CD4-positive, alpha-beta T cell treated with Interleukin-15 for 4 hours (primary cell): ENCODE measurements around the gene RPS18.
"Not testable (repeated sequence)": the region's sequence is repeated elsewhere in the genome, so short reads cannot be mapped to it uniquely, and the experiment has no call there.

Source experiments
- DNase-seq: peaks from one replicate; pipeline ENCODE4 v3.0.0-alpha.2; 2020; ENCODE audit warnings: low spot score

RPS18 gene

GRCh38 chr6:33272275-33273128, 627 bp downstream of the RPS18 start:
- no peak for DNase-seq

- DNase-seq: no peak
Observed at GRCh38 chr6:33273129-33273923, 1.5 kb downstream of the RPS18 start.

GRCh38 chr6:33273924-33274902, 2.3 kb downstream of the RPS18 start:
- no peak for DNase-seq

GRCh38 chr6:33275795-33276580, 4.1 kb downstream of the RPS18 start:
- DNase-seq: not testable (repeated sequence)

DNA sequence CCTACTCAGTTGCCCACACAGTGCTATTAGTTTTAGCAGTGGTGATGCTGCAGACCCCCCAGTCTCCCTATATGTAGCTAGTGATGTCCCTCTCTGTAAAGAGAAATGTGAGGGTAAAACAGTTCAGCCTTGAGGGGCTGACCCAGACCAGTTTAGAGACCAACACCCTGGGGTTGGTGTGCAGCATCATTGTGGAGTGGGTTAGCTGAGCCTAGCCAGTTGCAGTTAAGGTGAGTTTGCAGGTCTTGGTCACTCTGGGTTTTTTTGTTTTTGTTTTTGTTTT, 4.6 kb downstream of the RPS18 start:
- no peak for DNase-seq

DNA sequence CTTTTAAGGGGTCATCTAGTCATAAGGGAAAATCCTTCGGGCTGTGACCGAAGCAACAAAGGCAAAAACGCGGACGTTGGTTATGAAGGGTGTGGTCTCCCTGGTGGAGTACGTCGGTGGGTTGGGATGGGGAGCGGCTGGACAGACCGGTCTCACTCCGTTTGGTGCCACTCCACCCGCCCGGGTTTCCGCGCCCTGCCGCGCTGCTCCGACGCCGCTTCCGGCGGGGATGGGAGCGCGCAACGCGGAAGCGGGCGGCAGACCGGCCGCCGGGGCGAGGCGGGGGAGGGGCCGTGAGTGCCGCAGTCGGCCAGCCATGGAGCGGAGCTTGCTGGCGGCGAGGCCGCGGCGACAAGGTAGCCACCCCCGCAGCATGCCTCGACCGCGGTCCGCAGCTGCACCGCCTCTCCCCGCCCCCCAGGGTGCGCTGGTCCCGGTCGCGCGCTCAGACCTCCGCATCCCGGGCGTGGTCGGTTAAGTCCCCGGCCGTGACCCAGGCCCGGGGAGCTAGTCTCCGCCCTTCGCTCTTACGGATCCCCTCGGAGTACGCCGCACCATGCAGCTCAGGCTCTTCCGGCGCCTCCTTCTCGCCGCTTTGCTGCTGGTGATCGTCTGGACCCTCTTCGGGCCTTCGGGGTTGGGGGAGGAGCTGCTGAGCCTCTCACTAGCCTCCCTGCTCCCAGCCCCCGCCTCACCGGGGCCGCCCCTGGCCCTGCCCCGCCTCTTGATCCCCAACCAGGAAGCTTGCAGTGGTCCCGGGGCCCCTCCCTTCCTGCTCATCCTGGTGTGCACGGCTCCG, 5.2 kb downstream of the RPS18 start, which contains the start of gene B3GALT4:
Gene B3GALT4 (plus strand): TSS at position 260 of the 799 bp plus-strand sequence. CDS start 297 bp downstream, at position 557.
- peak; percentile 69 for DNase-seq

- peak; percentile 34 for DNase-seq
Observed at GRCh38 chr6:33277663-33278391, 6.0 kb downstream of the RPS18 start.

DNA sequence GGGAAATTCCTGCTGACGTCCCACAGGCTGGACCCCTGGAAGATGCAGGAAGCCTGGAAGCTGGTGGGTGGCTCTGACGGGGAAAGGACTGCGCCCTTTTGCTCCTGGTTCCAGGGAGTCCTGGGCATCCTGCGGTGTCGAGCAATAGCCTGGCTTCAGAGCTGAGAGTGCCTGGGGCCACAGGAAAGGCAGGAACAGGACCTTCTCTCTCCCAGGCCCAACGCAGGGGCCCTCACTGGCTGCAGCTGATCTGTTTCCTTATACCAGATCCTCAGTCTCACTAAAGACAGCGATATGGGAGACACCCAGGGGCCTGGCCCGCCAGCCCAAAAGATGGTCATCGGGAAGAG, 6.5 kb downstream of the RPS18 start:
- DNase-seq: no peak

GRCh38 chr6:33278810-33279209, 6.9 kb downstream of the RPS18 start:
- DNase-seq: no peak

DNA sequence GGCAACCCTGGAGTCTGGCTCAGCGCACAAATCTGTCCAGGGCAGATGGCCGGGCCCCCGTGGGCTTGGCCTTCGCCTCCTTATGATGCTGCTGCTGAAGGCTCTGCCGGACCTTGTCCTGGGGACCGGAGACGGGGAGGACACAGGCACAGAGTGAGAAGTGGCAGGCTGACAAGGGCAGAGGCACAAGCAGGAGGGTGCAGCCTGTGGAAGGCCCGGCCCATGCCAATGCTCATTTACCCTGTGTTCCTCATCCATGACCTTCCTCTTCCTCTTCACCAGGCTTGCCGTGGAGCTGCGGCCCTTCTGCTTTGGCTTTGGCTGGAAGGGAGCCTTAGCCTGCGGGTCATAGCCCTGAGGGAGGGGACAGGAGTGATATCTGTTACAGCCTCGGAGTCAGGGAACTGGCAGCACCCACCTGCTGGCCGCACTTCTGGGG, 7.4 kb downstream of the RPS18 start:
- no peak for DNase-seq

DNA sequence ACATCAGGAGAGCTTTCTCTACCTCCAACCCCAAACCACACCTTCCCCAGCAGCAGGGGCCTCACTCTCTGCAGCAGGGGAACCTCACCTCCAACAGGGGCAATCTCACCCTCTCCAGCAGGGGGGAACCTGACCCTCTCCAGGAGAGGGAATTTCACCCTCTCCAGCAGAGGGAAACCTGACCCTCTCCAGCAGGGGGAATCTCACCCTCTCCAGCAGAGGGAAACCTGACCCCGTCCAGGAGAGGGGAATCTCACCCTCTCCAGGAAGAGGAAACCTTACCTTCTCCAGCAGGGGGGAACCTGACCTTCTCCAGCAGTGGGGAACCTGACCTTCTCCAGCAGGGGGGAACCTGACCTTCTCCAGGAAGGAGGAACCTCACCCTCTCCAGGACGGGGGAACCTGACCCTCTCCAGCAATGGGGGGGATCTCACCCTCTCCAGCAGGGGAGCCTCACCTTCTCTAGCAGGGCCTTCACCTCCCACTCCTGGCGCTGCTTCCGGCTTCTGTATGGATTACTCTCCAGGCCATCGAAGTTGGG, 8.2 kb downstream of the RPS18 start:
- no peak for DNase-seq

- DNase-seq: no peak
Observed at GRCh38 chr6:33280539-33280938, 8.7 kb downstream of the RPS18 start.

DNA sequence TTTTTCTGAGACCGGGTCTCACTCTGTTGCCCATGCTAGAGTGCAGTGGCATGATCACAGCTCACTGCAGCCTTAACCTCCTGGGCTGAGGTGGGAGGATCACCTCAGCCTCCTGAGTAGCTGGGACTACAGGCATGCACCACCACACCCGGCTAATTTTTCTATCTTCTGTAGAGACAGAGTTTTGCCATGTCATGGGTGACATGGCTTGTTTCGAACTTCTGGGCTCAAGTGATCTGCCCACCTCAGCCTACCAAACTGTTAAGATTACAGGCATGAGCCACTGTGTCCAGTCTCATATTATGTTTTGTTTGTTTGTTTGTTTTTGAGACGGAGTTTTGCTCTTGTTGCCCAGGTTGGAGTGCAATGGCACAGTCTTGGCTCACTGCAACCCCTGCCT, 13.3 kb downstream of the RPS18 start:
- DNase-seq: not testable (repeated sequence)

DNA sequence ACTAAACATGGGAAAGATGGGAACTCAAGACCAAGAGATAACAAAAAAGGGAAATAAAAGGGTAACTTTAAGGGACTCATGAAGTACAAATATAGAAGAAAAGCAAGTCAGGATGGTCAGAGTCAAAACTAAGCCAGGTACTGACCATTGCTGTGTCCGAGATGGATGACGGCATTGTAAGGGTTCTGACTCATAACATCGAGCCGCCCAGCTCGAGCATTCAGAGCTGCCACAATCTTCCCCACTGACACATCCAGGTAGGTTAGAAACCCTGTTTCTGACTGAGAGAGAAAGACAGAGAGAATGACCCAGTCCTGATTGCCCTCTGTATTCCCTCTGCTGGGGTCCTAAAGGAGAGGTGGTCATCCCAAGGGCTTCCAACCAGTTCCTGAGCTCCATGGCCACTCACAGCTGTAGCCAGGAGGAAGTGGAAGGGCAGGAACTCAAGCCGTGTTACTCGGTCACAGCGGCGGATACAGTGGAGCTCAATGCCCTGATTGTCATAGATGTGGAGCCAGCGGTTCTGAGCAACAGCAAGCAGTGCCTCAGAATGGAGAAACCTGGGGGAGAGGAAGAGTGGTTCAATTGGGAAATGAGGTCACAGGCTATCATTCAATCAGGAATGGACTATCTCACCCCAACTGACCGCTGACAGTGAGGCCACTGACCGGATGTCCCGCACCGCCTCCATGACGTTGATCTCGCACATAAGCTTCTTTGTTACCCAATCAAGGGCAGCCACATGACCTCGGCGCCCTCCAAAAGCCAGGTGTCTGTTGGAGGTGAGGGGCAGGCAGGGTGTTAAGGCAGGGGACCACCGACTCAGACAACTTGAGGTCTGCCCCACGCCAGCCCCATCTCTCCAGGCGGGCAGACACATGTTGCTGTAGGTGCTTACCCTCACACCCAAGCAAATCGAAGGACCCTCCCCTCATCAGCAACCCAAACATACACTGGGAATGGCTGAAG, 15.4 kb downstream of the RPS18 start:
- DNase-seq: no peak

DNA sequence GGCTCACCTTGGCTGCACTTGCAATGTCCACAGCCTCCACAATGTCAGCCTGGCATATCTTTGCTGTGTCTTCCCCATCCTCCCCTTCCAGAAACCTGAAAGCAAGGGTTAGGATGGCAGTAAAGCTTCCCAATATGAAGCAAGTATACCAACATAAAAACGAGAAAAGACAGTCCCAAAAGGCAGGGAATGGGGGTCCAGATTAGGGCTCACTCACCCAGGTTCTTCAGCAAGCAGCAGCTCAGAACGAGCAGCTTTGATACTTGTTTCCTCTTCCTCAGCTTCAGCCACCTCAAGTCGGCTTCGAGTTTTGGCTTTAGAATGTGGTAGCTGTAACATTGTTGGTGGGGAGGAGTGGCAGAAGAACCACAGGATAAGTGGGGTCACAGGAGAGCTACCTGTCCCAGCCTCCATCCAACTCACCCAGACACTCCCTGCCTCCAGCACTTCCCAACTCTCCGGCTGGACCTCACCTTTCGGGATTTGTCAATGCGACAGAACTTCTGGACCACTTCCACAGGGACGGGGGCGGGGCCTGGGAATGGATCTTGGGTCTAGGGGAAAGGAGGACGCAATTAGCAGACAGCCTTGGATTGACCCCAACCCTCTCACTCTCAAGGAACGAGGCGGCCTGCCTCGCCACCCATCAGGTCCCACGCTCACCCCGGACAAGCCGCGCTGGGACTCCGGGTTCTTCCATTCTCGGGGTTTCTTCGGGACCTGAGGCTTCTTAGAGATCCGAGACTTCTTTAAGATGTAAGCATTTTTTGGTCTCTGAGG, 16.5 kb downstream of the RPS18 start:
- no peak for DNase-seq

- DNase-seq: peak; percentile 85
Observed at GRCh38 chr6:33288921-33289783, 17.3 kb downstream of the RPS18 start, which contains the start of the genes PFDN6 and WDR46. Gene PFDN6, plus strand, starts transcription at chr6:33289601. Its CDS starts 256 bp downstream, at chr6:33289857. Gene WDR46, minus strand, starts transcription at chr6:33289239. Its CDS starts 69 bp downstream, at chr6:33289170.
